HG03575 (cell line): ENCODE results near the gene MYH14.
"Not testable (repeated sequence)": the region's sequence is repeated elsewhere in the genome, so short reads cannot be mapped to it uniquely, and the experiment has no call there.

ENCODE experiments used
- ATAC-seq: cut with Tn5 transposase; IDR thresholded peaks from one replicate; pipeline ENCODE4 v1.9.1; 2021; ENCODE audit not compliant: unreplicated experiment, insufficient number of reproducible peaks, low FRiP score; ENCODE audit errors: extremely low read depth

MYH14 gene

GRCh38 chr19:50341091-50341564, 137.7 kb downstream of the MYH14 start:
- no peak for ATAC-seq

- ATAC-seq: no peak
Measured at GRCh38 chr19:50344661-50345318, 141.4 kb downstream of the MYH14 start.

- ATAC-seq: not testable (repeated sequence)
Measured at GRCh38 chr19:50347089-50347581, 143.7 kb downstream of the MYH14 start.

- no peak for ATAC-seq
Measured at GRCh38 chr19:50349277-50350057, 146.0 kb downstream of the MYH14 start.

- no peak for ATAC-seq
Measured at GRCh38 chr19:50352242-50352641, 148.8 kb downstream of the MYH14 start.

- not testable (repeated sequence) for ATAC-seq
Measured at GRCh38 chr19:50353487-50353880, 150.1 kb downstream of the MYH14 start.

GRCh38 chr19:50356691-50357177, 153.3 kb downstream of the MYH14 start:
- ATAC-seq: no peak

- no peak for ATAC-seq
Measured at GRCh38 chr19:50357178-50358100, 154.0 kb downstream of the MYH14 start.

GRCh38 chr19:50358483-50359327, 155.3 kb downstream of the MYH14 start:
- ATAC-seq: no peak

- ATAC-seq: no peak
Measured at GRCh38 chr19:50359328-50359818, 156.0 kb downstream of the MYH14 start.
